ENCODE results near the gene TDRD10.

TDRD10 gene

GRCh38 chr1:154579374-154579773 is 77.4 kb downstream of the TDRD10 start:
- H3K27ac ChIP-seq, result no peak overlapping the region
- ChIA-PET CTCF (interaction anchor here (2.8 kb wide), 1 partner anchor 100 kb away, joined by 7 read pairs; no protein-coding TSS in a partner anchor), POLR2A (ENCODE audit: low non-redundant PET) (no interaction called here)
- DNase-seq (ENCODE audit: low spot score), result no peak
- no peak for TF ChIP-seq CTCF (conservative IDR thresholded peaks at IDR 0.05; ENCODE audit: low read depth)

- no peak overlapping the region for H3K27ac ChIP-seq
- DNase-seq (ENCODE audit: low spot score), result no peak
- CTCF ChIA-PET, result no interaction called here
- TF ChIP-seq CTCF (conservative IDR thresholded peaks at IDR 0.05; ENCODE audit: low read depth), result no peak
- POLR2A ChIA-PET (ENCODE audit: low non-redundant PET), result no interaction called here
These were observed 79.7 kb downstream of the TDRD10 start for GRCh38 chr1:154581766-154582165.

- no peak overlapping the region for H3K27ac ChIP-seq
- no peak for TF ChIP-seq CTCF (conservative IDR thresholded peaks at IDR 0.05; ENCODE audit: low read depth)
- ChIA-PET POLR2A (ENCODE audit: low non-redundant PET) (no interaction called here), CTCF (interaction anchor here (0.5 kb wide), 1 partner anchor 303 kb away, joined by 3 read pairs; no protein-coding TSS in a partner anchor)
- no peak for DNase-seq (ENCODE audit: low spot score)
These were observed 80.9 kb downstream of the TDRD10 start for GRCh38 chr1:154582885-154583284.

- no peak for DNase-seq (ENCODE audit: low spot score)
- TF ChIP-seq CTCF (conservative IDR thresholded peaks at IDR 0.05; ENCODE audit: low read depth), result no peak
- ChIA-PET CTCF (interaction anchor here (0.6 kb wide), 1 partner anchor 273 kb away, joined by 4 read pairs; no protein-coding TSS in a partner anchor), POLR2A (ENCODE audit: low non-redundant PET) (no interaction called here)
- H3K27ac ChIP-seq, result no peak overlapping the region
These were observed 81.8 kb downstream of the TDRD10 start for GRCh38 chr1:154583773-154584172.

GRCh38 chr1:154584267-154584994 is 82.4 kb downstream of the TDRD10 start:
- no peak for TF ChIP-seq CTCF (conservative IDR thresholded peaks at IDR 0.05; ENCODE audit: low read depth)
- DNase-seq (ENCODE audit: low spot score), result no peak
- ChIA-PET CTCF (interaction anchor here (0.6 kb wide), 1 partner anchor 273 kb away, joined by 4 read pairs; no protein-coding TSS in a partner anchor), POLR2A (ENCODE audit: low non-redundant PET) (no interaction called here)
- no peak overlapping the region for H3K27ac ChIP-seq

- no peak overlapping the region for H3K27ac ChIP-seq
- CTCF ChIA-PET, result interaction anchor here (0.6 kb wide), 1 partner anchor 277 kb away, joined by 3 read pairs; no protein-coding TSS in a partner anchor
- DNase-seq (ENCODE audit: low spot score), result no peak
- no peak for TF ChIP-seq CTCF (conservative IDR thresholded peaks at IDR 0.05; ENCODE audit: low read depth)
- POLR2A ChIA-PET (ENCODE audit: low non-redundant PET), result no interaction called here
These were observed 84.2 kb downstream of the TDRD10 start for GRCh38 chr1:154586231-154586630.
